ENCODE measurements around the gene SNX11.

Gene SNX11

GRCh38 chr17:48102798-48103715 lies 4.5 kb upstream of the SNX11 start:
- H3K27ac ChIP-seq (ENCODE audit: low read length): no peak overlapping the region
- no peak overlapping the region for H3K4me3 ChIP-seq (ENCODE audit: low read depth in 1 of 2, low read length in 2 of 2)
- no peaks in the 10 kb centered on the region for H3K27me3 ChIP-seq (ENCODE audit: insufficient read depth, low read length, poor library complexity)
- TF ChIP-seq, protein P1, sequence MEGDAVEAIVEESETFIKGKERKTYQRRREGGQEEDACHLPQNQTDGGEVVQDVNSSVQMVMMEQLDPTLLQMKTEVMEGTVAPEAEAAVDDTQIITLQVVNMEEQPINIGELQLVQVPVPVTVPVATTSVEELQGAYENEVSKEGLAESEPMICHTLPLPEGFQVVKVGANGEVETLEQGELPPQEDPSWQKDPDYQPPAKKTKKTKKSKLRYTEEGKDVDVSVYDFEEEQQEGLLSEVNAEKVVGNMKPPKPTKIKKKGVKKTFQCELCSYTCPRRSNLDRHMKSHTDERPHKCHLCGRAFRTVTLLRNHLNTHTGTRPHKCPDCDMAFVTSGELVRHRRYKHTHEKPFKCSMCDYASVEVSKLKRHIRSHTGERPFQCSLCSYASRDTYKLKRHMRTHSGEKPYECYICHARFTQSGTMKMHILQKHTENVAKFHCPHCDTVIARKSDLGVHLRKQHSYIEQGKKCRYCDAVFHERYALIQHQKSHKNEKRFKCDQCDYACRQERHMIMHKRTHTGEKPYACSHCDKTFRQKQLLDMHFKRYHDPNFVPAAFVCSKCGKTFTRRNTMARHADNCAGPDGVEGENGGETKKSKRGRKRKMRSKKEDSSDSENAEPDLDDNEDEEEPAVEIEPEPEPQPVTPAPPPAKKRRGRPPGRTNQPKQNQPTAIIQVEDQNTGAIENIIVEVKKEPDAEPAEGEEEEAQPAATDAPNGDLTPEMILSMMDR (IDR thresholded peaks at IDR 0.05; ENCODE audit: borderline replicate concordance, extremely low read depth, low read length, poor library complexity, severe bottlenecking): no peak
- TF ChIP-seq EZH2 (IDR thresholded peaks at IDR 0.05; ENCODE audit: borderline replicate concordance, low read depth, low read length, severe bottlenecking): no peak
- peaks cover 3% of the 10 kb centered on the region; the same call in 1 of the 2 replicates for H3K36me3 ChIP-seq (ENCODE audit: insufficient read depth, low read length)
- no peak for ATAC-seq (ENCODE audit: insufficient read depth, low read depth)
- H3K79me2 ChIP-seq (ENCODE audit: insufficient read depth, low read length): peaks cover 40% of the 10 kb centered on the region
- H2AFZ ChIP-seq (ENCODE audit: low read depth, low read length): no peak overlapping the region
- H3K9ac ChIP-seq (ENCODE audit: low read depth, low read length): no peak overlapping the region
- H3K4me1 ChIP-seq (ENCODE audit: insufficient read depth, low read length): peaks cover 34% of the 10 kb centered on the region
- H4K20me1 ChIP-seq (ENCODE audit: insufficient read depth, low read length): peaks cover 21% of the 10 kb centered on the region; the same call in 1 of the 2 replicates
- DNase-seq: peak; percentile 19
- H3K9me3 ChIP-seq (ENCODE audit: insufficient read depth, low read length, severe bottlenecking): no peaks in the 10 kb centered on the region
- H3K4me2 ChIP-seq (ENCODE audit: insufficient read depth, low read length): no peak overlapping the region

GRCh38 chr17:48104440-48104839 lies 3.1 kb upstream of the SNX11 start:
- Histone ChIP-seq H3K27ac (ENCODE audit: low read length) (no peak overlapping the region), H3K79me2 (ENCODE audit: insufficient read depth, low read length) (peaks cover 37% of the 10 kb centered on the region), H3K4me1 (ENCODE audit: insufficient read depth, low read length) (peaks cover 39% of the 10 kb centered on the region), H3K27me3 (ENCODE audit: insufficient read depth, low read length, poor library complexity) (no peaks in the 10 kb centered on the region), H3K9me3 (ENCODE audit: insufficient read depth, low read length, severe bottlenecking) (no peaks in the 10 kb centered on the region), H3K9ac (ENCODE audit: low read depth, low read length) (no peak overlapping the region), H4K20me1 (ENCODE audit: insufficient read depth, low read length) (peaks cover 12% of the 10 kb centered on the region; the same call in 1 of the 2 replicates), H3K36me3 (ENCODE audit: insufficient read depth, low read length) (peaks cover 3% of the 10 kb centered on the region; the same call in 1 of the 2 replicates), H2AFZ (ENCODE audit: low read depth, low read length) (no peak overlapping the region), H3K4me3 (ENCODE audit: low read depth in 1 of 2, low read length in 2 of 2) (no peak overlapping the region), H3K4me2 (ENCODE audit: insufficient read depth, low read length) (no peak overlapping the region)
- TF ChIP-seq, protein P1 (IDR thresholded peaks at IDR 0.05; ENCODE audit: borderline replicate concordance, extremely low read depth, low read length, poor library complexity, severe bottlenecking): no peak
- no peak for TF ChIP-seq EZH2 (IDR thresholded peaks at IDR 0.05; ENCODE audit: borderline replicate concordance, low read depth, low read length, severe bottlenecking)
- ATAC-seq (ENCODE audit: insufficient read depth, low read depth) (no peak), DNase-seq (no peak)

- H3K4me1 ChIP-seq (ENCODE audit: insufficient read depth, low read length): peaks cover 30% of the 10 kb centered on the region
- peak overlapping the region; percentile 65 for H3K9ac ChIP-seq (ENCODE audit: low read depth, low read length)
- H3K9me3 ChIP-seq (ENCODE audit: insufficient read depth, low read length, severe bottlenecking): no peaks in the 10 kb centered on the region
- no peaks in the 10 kb centered on the region for H3K36me3 ChIP-seq (ENCODE audit: insufficient read depth, low read length)
- peak overlapping the region; percentile 73 to 91; a peak in 3 of 4 replicates for H3K4me3 ChIP-seq (ENCODE audit: low read depth in 1 of 2, low read length in 2 of 2)
- H2AFZ ChIP-seq (ENCODE audit: low read depth, low read length): peak overlapping the region; percentile 77
- DNase-seq: no peak
- no peaks in the 10 kb centered on the region; the same call in 1 of the 2 replicates for H4K20me1 ChIP-seq (ENCODE audit: insufficient read depth, low read length)
- no peaks in the 10 kb centered on the region for H3K27me3 ChIP-seq (ENCODE audit: insufficient read depth, low read length, poor library complexity)
- H3K79me2 ChIP-seq (ENCODE audit: insufficient read depth, low read length): peaks cover 34% of the 10 kb centered on the region
- peak overlapping the region; percentile 63 for H3K27ac ChIP-seq (ENCODE audit: low read length)
- H3K4me2 ChIP-seq (ENCODE audit: insufficient read depth, low read length): peak overlapping the region; percentile 62
- no peak for ATAC-seq (ENCODE audit: insufficient read depth, low read depth)
- TF ChIP-seq EZH2 (IDR thresholded peaks at IDR 0.05; ENCODE audit: borderline replicate concordance, low read depth, low read length, severe bottlenecking): no peak
- TF ChIP-seq, protein P1 (IDR thresholded peaks at IDR 0.05; ENCODE audit: borderline replicate concordance, extremely low read depth, low read length, poor library complexity, severe bottlenecking): no peak
Observed at GRCh38 chr17:48106802-48107136, 797 bp upstream of the SNX11 start.
